ENCODE results near the gene LMOD1.
A peak's percentile ranks its signal among the peaks of the same experiment; 100 is the strongest.

The LMOD1 gene

GRCh38 chr1:201946224-201946908 is at the start of gene LMOD1:
TSS of gene LMOD1 (minus strand) at chr1:201946548. CDS start at chr1:201946340, 208 bp downstream.
- ChIA-PET POLR2A (ENCODE audit: low non-redundant PET) (interaction anchor here (1.5 kb wide), 1 partner anchor 9 kb away, joined by 5 read pairs; the partner anchor contains the start of gene TIMM17A), CTCF (interaction anchor here (0.6 to 1.7 kb wide), 5 partner anchors 26 to 177 kb away, joined by 3 to 21 read pairs (median 3); no protein-coding TSS in a partner anchor)
- H3K27ac ChIP-seq: no peak within 1 kb of the TSS
- no peak for DNase-seq (ENCODE audit: low spot score)
- no peak for TF ChIP-seq CTCF (conservative IDR thresholded peaks at IDR 0.05; ENCODE audit: low read depth)

- no peak for DNase-seq (ENCODE audit: low spot score)
- H3K27ac ChIP-seq: no peak overlapping the region
- ChIA-PET POLR2A (ENCODE audit: low non-redundant PET) (no interaction called here), CTCF (interaction anchor here (0.6 kb wide), 1 partner anchor 9 kb away, joined by 3 read pairs; no protein-coding TSS in a partner anchor)
- TF ChIP-seq CTCF (conservative IDR thresholded peaks at IDR 0.05; ENCODE audit: low read depth): no peak
Observed at GRCh38 chr1:201990427-201990826, 44.1 kb upstream of the LMOD1 start.

- ChIA-PET CTCF (interaction anchor here (0.6 to 3.6 kb wide), 5 partner anchors 10 to 583 kb away, joined by 3 to 28 read pairs (median 6); no protein-coding TSS in a partner anchor), POLR2A (ENCODE audit: low non-redundant PET) (no interaction called here)
- H3K27ac ChIP-seq: peak overlapping the region; percentile 43
- DNase-seq (ENCODE audit: low spot score): no peak
- no peak for TF ChIP-seq CTCF (conservative IDR thresholded peaks at IDR 0.05; ENCODE audit: low read depth)
Observed at GRCh38 chr1:201989354-201990128, 43.2 kb upstream of the LMOD1 start.

- TF ChIP-seq CTCF (conservative IDR thresholded peaks at IDR 0.05; ENCODE audit: low read depth): no peak
- no peak for DNase-seq (ENCODE audit: low spot score)
- no peak overlapping the region for H3K27ac ChIP-seq
- POLR2A ChIA-PET (ENCODE audit: low non-redundant PET): no interaction called here
- CTCF ChIA-PET: interaction anchor here (1.0 to 3.6 kb wide), 3 partner anchors 11 to 99 kb away, joined by 3 to 28 read pairs (median 6); no protein-coding TSS in a partner anchor
Observed at GRCh38 chr1:201988601-201989000, 42.3 kb upstream of the LMOD1 start.

- ChIA-PET CTCF (interaction anchor here (0.9 to 1.3 kb wide), 2 partner anchors 14 to 15 kb away, joined by 4 to 5 read pairs; no protein-coding TSS in a partner anchor), POLR2A (ENCODE audit: low non-redundant PET) (no interaction called here)
- no peak for TF ChIP-seq CTCF (conservative IDR thresholded peaks at IDR 0.05; ENCODE audit: low read depth)
- no peak for DNase-seq (ENCODE audit: low spot score)
- H3K27ac ChIP-seq: peak overlapping the region; percentile 46
Observed at GRCh38 chr1:201985355-201985754, 39.0 kb upstream of the LMOD1 start.

- POLR2A ChIA-PET (ENCODE audit: low non-redundant PET): no interaction called here
- CTCF ChIA-PET: interaction anchor here (1.3 kb wide), 1 partner anchor 15 kb away, joined by 5 read pairs; no protein-coding TSS in a partner anchor
- no peak overlapping the region for H3K27ac ChIP-seq
- TF ChIP-seq CTCF (conservative IDR thresholded peaks at IDR 0.05; ENCODE audit: low read depth): no peak
- no peak for DNase-seq (ENCODE audit: low spot score)
Observed at GRCh38 chr1:201984446-201984845, 38.1 kb upstream of the LMOD1 start.

All from RWPE1 (cell line).